GM21423 (cell line): ENCODE data around the gene MBOAT2.
"Not testable (repeated sequence)": the region's sequence is repeated elsewhere in the genome, so short reads cannot be mapped to it uniquely, and the experiment has no call there.

Experiments
- ATAC-seq: cut with Tn5 transposase; IDR thresholded peaks from one replicate; pipeline ENCODE4 v1.9.1; 2021; ENCODE audit warnings: mild to moderate bottlenecking, moderate library complexity; ENCODE audit not compliant: unreplicated experiment

MBOAT2 gene

GRCh38 chr2:8993196-8993901 is 10.1 kb downstream of the MBOAT2 start:
- ATAC-seq = no peak

GRCh38 chr2:8992643-8993042 is 10.8 kb downstream of the MBOAT2 start:
- no peak for ATAC-seq

GRCh38 chr2:8989536-8990079 is 13.9 kb downstream of the MBOAT2 start:
- ATAC-seq = no peak

DNA sequence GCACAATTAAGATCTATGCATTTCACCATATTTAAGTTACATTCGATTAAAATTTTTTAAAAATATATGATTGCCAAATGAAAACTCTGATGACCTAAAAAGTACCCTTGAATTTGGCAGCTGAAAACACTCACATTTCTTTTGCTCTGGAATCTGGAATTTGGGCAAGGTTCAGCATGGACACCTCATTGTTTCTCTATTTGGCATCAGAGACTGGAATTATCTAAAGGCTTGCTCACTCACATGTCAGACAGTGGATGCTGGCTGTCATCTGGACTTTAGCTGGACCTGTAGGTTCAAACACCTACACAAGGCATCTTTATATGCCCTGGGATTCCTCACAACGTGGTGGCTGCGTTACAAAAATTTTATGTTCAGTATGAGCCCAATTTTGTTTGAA is 16.1 kb downstream of the MBOAT2 start:
- ATAC-seq = no peak

DNA sequence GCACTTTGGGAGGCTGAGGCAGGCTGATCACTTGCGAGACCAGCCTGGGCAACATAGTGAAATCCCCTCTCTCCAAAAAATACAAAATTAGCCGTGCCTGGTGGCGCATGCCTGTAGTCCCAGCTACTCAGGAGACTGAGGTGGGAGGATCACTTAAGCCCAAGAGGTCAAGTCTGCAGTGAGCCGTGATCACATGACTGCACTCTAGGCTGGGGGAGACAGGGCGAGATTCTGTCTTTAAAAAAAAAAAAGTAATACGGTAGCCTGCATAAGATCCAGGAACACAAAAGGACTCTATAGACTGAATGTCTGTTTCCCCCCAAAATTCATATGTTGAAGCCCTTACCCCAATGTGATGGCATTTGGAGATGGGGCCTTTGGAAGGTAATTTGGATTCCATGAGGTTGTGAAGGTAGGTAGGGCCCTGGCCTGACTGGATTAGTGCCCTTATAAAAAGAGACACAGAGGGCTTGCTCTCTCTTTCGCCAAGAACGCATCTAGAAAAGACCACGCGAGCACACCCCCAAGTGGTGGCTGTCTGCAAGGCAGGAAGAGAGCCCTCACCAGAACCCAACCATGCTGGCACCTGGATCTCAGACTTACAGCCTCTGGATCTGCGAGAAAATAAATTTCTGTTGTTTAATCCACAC is 17.0 kb downstream of the MBOAT2 start:
- ATAC-seq = no peak

GRCh38 chr2:8985561-8986326 is 17.7 kb downstream of the MBOAT2 start:
- no peak for ATAC-seq

DNA sequence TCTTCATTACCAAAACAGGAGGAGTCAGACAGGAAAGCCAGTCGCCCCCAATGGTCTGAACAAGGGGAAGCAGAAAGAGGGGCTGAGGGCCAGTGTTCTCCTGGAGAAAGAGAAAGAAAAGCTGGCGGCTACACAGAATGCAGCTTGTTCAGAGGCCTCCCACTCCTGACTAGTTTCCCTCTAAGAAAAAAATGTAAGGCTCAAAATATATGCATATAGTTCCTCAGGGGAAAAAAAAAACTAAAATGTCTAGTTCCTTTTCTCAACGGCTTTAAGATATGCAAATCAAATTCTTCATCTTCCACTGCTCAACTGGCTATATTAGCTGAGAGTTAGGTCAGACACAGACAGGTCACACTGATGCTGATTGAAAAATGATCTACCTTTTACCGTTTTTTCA is 18.6 kb downstream of the MBOAT2 start:
- peak; percentile 34 for ATAC-seq

DNA sequence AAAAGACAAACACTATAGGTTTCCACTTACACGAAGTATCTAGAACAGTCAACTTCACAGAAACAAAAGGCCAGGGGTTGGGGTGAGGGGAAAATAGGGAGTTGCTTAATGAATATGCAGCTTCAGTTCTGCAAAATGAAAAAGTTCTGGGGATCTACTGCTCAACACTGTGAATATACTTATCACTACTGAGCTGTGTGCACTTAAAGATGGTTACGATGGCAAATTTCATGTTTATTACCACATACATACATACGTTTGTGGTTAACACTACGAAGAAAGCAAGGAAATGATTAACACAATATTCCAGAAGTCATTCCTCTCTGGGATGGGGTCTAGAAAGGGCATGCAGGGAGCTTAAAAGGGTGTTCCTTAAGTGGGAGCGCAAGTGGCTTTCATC is 19.3 kb downstream of the MBOAT2 start:
- no peak for ATAC-seq

GRCh38 chr2:8983571-8983970 is 19.9 kb downstream of the MBOAT2 start:
- no peak for ATAC-seq

DNA sequence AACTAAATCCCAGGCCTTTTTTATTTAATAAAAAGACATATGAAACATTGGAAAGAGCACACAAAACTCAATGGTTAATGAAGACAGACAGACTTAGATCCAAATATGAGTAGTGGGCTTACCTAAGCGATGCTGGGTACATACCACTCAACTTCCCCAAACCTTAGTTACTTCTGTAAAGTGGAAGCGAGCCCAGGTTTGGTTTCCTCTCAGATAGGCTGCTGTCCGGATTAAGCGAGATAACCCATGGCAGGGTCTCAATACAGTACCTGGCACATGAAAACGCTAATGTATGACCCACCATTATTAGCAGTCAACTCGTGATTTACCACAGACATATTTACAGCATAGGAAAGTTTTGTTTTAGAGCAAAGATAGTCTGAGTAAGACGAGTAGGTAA is 21.6 kb downstream of the MBOAT2 start:
- ATAC-seq = no peak

GRCh38 chr2:8980096-8980495 is 23.4 kb downstream of the MBOAT2 start:
- no peak for ATAC-seq

- ATAC-seq = no peak
Observed at GRCh38 chr2:8977758-8978157, 25.7 kb downstream of the MBOAT2 start.

DNA sequence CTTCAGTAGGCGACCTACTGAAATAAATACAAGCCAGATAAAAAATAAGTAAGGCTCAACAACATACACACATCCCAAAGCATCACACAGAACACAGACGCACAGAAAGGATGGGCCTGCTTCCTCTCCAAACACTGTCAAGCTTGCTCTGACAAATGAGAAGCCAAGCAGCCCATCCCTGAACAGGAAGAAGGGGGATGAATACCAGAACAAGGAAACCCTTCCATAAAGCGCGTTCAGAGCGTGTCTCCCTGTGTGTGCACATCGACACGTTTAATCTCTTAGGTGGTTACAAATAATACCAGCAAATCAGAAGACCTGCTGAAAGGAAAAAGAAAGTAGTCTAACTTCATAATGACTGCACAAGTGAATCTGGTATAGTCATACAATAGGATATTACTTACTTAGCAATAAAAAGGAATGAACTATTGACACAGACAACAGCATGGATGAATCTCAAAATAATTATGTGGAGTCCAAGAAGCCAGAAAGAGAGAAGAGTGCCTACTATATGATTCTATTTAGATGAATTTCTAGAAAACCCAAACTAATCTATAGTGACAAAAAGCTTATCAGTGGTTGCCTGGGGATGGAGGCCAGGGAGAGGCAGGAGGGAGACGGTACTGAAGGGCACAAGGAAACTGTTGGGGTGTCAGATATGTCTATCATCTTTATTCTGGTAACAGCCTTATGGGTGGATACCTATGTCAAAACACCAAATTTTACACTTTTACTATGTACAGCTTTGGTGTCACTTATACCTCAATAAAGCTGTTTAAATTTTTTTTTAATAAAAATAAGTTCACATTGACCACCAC is 26.8 kb downstream of the MBOAT2 start:
- no peak for ATAC-seq

- no peak for ATAC-seq
Observed at GRCh38 chr2:8974016-8974415, 29.5 kb downstream of the MBOAT2 start.

DNA sequence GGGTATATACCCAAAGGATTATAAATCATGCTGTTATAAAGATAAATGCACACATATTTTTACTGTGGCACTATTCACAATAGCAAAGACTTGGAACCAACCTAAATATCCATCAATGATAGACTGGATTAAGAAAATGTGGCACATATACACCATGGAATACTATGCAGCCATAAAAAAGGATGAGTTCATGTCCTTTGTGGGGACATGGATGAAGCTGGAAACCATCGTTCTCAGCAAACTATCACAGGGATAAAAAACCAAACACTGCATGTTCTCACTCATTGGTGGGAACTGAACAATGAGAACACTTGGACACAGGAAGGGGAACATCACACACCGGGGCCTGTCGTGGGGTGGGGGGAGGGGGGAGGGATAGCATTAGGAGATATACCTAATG is 30.5 kb downstream of the MBOAT2 start:
- ATAC-seq = not testable (repeated sequence)

DNA sequence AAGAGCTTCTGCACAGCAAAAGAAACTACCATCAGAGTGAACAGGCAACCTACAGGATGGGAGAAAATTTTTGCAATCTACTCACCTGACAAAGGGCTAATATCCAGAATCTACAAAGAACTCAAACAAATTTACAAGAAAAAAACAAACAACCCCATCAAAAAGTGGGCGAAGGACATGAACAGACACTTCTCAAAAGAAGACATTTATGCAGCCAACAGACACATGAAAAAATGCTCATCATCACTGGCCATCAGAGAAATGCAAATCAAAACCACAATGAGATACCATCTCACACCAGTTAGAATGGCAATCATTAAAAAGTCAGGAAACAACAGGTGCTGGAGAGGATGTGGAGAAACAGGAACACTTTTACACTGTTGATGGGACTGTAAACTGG is 30.9 kb downstream of the MBOAT2 start:
- not testable (repeated sequence) for ATAC-seq

DNA sequence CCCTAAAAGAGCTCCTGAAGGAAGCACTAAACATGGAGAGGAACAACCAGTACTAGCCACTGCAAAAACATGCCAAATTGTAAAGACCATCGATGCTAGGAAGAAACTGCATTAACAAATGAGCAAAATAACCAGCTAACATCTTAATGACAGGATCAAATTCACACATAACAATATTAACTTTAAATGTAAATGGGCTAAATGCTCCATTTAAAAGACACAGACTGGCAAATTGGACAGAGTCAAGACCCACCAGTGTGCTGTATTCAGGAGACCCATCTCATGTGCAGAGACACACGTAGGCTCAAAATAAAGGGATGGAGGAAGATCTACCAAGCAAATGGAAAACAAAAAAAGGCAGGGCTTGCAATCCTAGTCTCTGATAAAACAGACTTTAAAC is 34.1 kb downstream of the MBOAT2 start:
- ATAC-seq = not testable (repeated sequence)

DNA sequence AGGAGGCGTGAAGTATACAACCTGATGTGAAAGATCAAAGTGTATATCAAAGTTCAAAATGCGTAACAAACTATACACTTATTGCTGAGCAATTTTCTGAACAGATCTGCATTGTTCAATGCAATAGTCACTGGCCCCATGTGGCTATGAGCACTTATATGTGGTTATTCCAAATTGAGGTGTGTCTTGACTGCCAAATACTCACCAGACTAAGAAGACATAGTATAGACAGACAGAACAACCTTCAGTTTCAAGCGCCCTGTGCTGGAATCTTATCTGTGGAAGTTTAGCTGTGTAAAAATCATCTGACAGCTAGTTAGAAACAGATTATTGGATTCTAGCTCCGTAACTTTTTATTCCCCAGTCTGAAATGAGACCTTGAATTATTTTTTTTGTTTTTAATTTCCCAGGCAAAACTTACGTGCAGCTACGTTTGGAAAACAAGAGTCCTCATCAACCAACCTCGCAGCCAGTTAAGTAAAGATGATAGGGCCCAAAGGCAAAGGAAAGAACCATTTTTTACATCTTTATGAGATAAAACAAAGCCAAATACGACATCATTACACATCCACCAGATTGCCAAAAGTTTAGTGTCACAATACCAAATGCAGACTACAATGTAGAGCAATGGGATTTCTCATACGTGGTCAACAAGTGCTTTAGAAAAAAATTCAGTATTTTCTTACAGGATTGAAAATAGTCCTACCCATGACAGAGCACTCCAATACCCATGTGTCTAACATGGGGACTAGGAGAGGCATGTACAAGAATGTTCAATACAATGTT is 37.2 kb downstream of the MBOAT2 start:
- no peak for ATAC-seq

DNA sequence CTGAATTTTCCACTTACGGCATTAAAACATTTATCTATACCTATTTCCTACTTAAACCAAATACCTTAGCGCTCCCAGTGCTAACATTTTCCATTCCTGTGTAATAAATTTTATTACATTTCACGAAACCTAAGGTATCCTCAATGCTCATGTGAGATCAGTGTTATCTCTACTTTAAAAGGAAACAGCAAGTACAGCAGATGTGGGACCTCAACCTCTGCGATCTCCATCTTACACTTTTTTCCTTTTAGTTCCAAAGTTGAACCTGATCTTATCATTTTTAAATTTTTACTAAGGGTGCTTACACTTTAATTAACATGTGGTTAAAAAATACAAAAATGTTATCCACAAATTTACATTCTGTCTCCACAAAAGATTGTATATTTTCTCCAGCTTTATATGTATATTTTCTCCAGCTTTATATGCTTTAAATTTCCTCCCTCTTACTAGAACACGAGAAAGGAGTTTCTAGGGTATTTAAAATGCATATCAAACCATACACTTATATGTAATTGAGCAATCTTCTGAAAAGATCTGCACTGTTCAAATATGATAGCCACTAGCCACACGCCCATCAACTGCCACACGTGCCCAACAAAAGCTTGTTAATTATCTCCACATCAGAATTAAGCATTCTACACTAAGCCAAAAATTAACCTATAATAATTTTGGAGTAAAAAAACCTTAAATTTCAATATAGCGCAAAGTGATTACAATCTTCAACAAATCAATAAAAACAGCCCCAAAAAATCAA is 38.1 kb downstream of the MBOAT2 start:
- no peak for ATAC-seq
